ENCODE measurements around the gene TRIP4.
A peak's percentile ranks its signal among the peaks of the same experiment; 100 is the strongest.

TRIP4 gene

GRCh38 chr15:64447536-64448315 is 60.1 kb downstream of the TRIP4 start:
- DNase-seq: no peak

DNA sequence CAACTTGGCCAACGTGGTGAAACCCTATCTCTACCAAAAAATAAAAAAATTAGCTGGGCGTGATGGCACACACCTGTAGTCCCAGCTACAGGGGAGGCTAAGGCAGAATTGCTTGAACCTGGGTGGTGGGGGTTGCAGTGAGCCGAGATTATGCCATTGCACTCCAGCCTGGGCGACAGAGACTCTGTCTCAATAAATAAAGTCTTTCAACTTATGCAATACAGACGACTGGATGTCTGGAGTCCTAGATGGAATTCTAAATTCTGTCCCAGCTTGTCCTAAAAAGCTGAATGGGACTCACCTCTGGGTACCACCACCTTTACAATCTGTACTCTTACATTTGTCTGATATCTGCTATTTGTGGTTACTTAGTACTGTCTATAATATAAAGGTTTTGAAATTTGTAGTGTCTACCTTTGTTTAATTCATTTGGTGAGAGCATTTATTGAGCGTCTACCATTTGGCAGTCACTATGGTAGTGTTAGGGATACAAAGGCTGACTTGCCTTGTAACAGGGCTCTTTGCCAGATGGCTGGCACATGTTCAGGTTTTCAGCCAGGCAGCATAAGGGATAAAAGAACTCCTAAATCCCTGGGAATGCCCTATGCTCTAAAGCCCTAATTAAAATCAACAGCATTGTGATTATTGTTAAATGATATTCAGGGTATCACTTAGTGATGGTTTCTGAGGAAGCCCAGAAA is 65.5 kb downstream of the TRIP4 start:
- peak; percentile 47 for DNase-seq

- DNase-seq: no peak
Observed at GRCh38 chr15:64453689-64454037, 66.0 kb downstream of the TRIP4 start.

- DNase-seq: peak; percentile 46
Observed at GRCh38 chr15:64454282-64454681, 66.6 kb downstream of the TRIP4 start.

- DNase-seq: peak; percentile 90
Observed at GRCh38 chr15:64455961-64456371, 68.3 kb downstream of the TRIP4 start.

DNA sequence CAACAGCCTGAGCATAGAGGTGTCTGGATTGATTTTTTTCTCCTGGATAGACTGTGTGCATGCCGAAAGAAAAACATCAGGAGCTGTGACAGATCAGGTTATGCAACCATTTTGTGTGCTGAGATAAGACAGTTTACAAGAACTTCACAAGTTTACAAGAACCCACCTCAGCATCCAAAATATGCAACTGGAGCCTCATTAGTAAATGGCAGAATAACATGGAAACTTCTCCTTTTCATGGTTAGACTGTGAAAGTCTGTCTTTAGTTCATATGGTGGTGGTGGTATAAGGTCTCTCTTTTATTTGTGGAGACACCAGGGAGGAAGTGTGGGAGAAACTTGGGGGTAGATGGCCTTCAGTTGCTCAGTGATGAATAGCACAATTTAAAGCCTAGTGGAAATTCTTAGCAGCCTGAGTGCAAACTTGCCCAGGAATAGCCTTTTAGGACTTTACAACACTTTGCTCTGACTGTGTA is 69.0 kb downstream of the TRIP4 start:
- DNase-seq: peak; percentile 21

GRCh38 chr15:64459066-64459781 is 71.6 kb downstream of the TRIP4 start:
- no peak for DNase-seq

GRCh38 chr15:64460206-64460723 is 72.6 kb downstream of the TRIP4 start, which contains the start of gene ZNF609:
Gene ZNF609, plus strand, starts transcription at chr15:64460578. Its CDS starts 38,842 bp downstream, at chr15:64499420.
- peak; percentile 99 for DNase-seq

DNA sequence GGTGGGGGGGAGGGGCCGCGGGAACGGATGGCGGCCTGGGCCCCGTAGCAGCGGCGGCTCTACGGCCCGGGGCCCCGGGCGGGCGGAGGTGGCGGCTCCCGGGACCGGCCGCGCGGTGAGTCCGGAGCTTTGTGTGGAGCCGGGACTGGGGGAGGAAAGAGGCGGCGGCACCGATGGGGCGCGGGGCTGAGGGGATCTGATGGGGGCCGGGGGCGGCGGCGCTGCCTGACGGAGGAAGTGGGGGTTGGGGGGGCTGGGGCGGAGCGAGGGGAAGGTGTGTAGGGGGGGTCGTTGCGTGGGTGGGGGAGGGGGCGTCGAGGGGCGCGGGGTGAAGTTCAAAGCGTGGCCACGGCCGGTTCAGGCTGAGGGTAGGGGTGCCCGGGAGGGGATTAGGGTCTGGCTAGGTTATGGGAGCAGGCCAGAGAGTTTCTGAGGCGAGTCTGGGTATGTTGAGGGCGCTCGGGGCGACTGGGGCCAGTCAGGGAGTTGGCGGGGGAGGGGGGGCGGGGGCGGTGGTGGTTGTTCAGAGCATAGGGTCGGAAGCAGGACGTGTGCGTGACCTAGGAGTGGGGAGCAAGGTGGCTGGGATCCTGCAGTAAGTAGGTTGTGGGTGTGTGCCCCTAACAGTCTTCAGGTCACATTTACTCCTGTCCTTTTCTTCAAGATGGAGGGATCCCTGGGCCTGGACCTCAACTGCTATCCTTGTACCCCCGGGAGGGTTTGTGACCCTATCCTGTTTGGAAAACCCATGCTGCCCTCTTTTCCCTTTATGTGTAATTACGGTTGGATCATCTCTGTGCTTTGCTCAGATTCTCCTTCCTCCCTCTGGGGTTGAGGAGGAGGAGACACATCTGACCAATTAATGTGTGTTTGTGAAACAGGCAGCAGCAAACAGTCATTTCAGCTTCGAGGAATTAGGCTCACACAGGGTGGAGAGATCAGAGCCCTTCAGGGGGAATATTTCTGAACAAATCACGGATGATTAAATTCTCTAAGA is 73.4 kb downstream of the TRIP4 start:
- DNase-seq: peak; percentile 87

DNA sequence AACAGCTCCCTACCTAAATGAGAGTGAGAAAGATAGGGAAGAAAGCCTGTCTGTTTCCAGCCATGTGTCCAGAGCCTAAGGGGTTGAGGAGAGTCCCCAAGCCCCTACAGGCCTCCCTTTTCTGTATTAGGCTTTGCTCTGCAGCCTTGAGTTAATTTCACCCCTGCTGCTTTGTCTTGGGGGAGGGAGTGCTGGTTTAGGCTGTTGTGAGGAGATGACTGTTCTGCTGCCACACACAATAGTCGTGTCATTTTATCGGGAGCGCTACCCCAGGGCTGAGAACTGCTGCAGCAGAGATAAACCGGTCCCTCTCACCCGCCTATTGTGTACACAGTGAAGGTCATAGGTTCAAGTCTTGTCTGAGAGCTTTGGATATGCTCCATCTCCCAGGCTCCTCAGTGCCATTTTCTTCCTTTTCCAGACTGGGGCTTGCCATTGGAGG is 74.1 kb downstream of the TRIP4 start:
- DNase-seq: no peak

- no peak for DNase-seq
Observed at GRCh38 chr15:64462492-64462891, 74.9 kb downstream of the TRIP4 start.

DNA sequence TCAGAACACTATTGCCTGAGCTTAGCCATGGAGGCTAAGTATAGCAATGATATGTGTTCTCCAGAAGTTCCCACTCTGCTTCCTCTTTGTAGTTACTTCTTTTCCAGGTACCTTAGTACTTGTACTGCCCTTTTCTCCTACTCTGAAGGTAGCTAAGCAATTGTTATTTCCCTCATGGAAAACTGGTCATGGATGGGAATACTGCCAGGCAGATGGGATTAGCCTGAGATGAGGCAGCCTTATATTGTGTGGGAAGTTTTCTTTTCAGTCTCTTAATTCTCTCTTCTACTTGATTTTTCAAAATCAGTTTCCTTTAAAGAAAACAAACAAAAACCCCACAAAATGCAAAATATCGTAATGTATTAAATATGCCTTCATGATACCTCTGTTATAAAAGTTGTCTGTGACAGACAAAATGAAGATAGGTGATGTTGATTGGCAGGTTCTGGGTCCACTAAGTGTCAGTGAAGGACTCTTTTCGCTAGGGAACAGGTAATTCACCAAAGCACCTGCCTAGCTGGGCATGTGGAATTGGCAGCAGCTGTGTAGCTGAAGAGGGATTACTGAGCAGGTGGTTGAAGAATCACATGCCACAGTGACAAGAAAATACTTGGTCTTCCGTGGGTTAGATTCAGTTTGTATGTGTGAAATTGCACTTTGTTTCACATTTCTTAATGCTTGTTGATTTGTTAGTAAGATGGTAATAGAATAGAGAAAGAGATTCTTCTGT is 76.8 kb downstream of the TRIP4 start:
- no peak for DNase-seq

DNA sequence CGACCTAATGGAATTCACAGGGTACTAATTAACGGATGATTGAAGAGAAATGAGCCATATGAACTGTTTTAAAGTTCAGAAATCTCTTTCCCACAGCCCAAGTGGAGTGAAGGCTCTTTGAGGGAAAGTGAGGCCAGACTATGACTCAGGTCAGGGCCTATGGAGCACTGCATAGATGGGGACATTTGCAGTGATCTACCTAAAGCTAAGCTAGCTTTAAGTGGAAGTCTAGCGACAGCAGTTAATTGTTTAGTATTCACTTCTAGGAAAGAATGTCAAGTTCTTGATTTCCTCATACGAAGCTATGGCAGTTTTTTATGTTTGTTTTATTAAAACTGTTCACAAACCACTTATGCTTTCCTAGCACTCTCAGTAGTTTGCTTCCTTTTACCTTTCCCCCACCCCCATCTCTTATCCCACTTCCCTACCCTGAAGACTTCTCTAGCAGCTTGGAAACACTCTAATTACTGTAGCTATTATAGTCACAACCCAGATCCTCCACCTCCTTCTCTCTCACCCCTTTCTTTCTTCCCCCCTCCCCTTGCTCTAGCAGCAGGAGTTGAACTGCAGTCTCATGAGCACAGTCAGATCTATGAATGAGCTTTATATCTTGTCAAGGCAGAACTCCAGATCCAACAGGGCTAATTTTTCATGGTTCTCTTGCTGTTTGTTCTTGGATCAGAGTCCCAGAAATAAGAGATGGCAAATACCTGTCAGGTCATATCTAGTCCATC is 78.9 kb downstream of the TRIP4 start:
- DNase-seq: peak; percentile 42

DNA sequence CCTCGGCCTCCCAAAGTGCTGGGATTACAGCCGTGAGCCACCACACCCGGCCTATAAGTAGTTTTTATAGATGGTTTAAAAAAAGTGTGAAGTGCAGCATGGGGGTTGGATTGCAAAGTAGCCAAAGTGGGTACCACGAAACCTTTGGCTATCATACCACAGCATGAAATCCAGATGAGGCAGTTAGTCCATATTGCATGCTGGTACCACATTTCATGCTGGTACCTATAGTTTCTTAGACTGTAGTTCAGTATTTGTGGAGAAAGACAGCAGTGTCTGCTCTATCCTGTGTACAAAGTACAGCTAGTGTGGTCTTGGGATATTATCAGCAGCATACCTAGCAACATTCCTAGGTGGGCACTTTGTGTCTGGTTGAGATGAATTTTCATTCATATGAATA is 84.5 kb downstream of the TRIP4 start:
- DNase-seq: no peak

- no peak for DNase-seq
Observed at GRCh38 chr15:64474846-64475245, 87.2 kb downstream of the TRIP4 start.

- DNase-seq: no peak
Observed at GRCh38 chr15:64476550-64476949, 88.9 kb downstream of the TRIP4 start.

DNA sequence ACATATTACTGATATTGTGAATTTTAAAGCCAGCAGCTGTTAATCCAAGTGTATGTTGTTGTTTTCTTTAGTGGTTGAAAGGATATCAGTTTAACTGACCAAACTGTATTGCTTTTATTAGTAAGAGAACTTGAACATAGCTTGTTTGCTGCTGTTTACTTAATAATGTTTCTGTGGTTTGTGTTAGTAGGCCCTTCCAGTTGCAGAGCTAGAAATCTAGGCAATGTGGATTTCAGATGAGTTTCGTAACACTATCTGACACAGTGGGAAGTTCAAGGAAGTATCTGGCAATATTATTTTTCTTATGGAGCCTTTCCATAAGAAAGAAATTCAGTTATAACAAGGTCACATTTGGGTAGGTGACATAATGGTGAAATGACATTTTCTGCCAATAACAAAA is 91.2 kb downstream of the TRIP4 start:
- DNase-seq: no peak

DNA sequence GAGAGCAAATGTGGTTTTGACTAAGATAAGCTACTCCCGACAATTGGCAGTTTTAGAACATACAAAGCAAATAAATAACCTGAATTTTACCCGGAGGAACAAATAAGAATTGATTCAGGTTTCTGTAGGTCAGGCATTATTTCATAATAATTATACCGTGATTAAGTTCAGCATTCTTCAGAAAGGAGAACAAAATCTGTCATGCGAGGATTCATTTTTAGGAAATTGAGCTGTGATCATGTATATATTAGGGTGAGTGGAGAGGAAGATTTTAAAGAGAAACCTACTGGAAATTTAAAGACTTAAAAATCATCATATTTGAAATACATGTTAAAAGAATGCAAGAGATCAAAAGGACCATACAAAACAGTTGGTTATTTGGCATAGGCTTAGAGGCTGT is 93.3 kb downstream of the TRIP4 start:
- no peak for DNase-seq

DNA sequence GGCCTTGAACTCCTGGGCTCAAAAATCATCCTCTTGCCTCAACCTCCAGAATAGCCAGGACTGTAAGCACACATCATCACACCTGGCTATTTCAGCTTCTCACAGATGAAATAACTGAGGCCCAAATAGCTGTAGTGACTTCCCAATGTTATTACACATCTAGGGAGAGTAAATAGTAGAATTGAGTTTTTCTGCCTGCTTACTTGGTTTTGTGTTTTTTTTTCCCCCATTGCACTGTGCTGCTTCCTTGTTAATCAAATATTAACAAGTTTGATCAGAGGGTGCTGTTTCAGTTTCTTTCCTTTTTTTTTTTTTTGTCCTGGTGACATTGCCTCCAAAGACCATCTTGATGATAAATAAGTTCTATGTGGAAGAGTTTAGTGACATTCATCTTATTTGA is 96.1 kb downstream of the TRIP4 start:
- no peak for DNase-seq

GRCh38 chr15:64485796-64486195 is 98.2 kb downstream of the TRIP4 start:
- DNase-seq: no peak
